Heart left ventricle (tissue), 16 donors: Measurements from ENCODE around the gene DAAM2. TPM values are rescaled to one million over a fixed set of nuclear protein-coding genes. Genes with fewer than 3 reads are reported as not detected.
A peak's percentile ranks its signal among the peaks of the same experiment; 100 is the strongest.

Experiments
- ATAC-seq, 4 donors: fragments of 200-7000 bp; cut with Tn5 transposase; one replicate each; pipeline ENCODE4 v1.9.1; 2020 to 2022; ENCODE audit warnings: moderate library complexity in 4 of 4, mild to moderate bottlenecking in 3 of 4, moderate number of reproducible peaks in 1 of 4
- DNase-seq, 5 donors: peaks; one replicate each; pipeline ENCODE4 v3.0.0-alpha.2; 2020
- H3K27ac ChIP-seq, 12 donors: fragments of 200-600 bp; sonication (generic) in 4 of 12; one replicate each; pipeline versions ENCODE4 v1.5.0 to v1.8.0; 2016 to 2022; ENCODE audit warnings: mild to moderate bottlenecking in 2 of 12
- H3K27me3 ChIP-seq, 9 donors: fragments of 200-600 bp; sonication (generic) in 2 of 9; one replicate each; pipeline versions ENCODE4 v1.5.1 to v1.8.0; 2016 to 2022; ENCODE audit warnings: mild to moderate bottlenecking in 3 of 9
- H3K36me3 ChIP-seq, 9 donors: fragments of 200-600 bp; sonication (generic) in 2 of 9; one replicate each; pipeline versions ENCODE4 v1.5.0 to v1.8.0; 2018 to 2022; ENCODE audit warnings: mild to moderate bottlenecking in 2 of 9
- H3K4me1 ChIP-seq, 12 donors: fragments of 200-600 bp; sonication (generic) in 4 of 12; one replicate each; pipeline versions ENCODE4 v1.5.0 to v1.8.0; 2016 to 2022; ENCODE audit warnings: mild to moderate bottlenecking in 3 of 12
- H3K4me3 ChIP-seq, 12 donors: fragments of 200-600 bp; sonication (generic) in 4 of 12; one replicate each; pipeline versions ENCODE4 v1.5.0 to v1.8.0; 2017 to 2022; ENCODE audit warnings: mild to moderate bottlenecking in 9 of 12, moderate library complexity in 4 of 12
- H3K9me3 ChIP-seq, 12 donors: fragments of 200-600 bp; sonication (generic) in 4 of 12; one replicate each; pipeline versions ENCODE4 v1.5.0 to v1.8.0; 2016 to 2022; ENCODE audit warnings: mild to moderate bottlenecking in 1 of 12
- CTCF ChIP-seq, 12 donors: fragments of 200-600 bp; sonication (generic) in 4 of 12; IDR thresholded peaks; one replicate each; pipeline versions ENCODE4 v1.5.0 to v1.8.0; 2018 to 2022; ENCODE audit warnings: antibody characterized with exemption in 12 of 12, mild to moderate bottlenecking in 5 of 12
- POLR2A ChIP-seq, 2 donors: fragments of 450-650 bp; IDR thresholded peaks; one replicate each; pipeline ENCODE4 v1.6.1; 2017; ENCODE audit warnings: antibody characterized with exemption in 2 of 2, mild to moderate bottlenecking in 2 of 2, moderate library complexity in 2 of 2
- WGBS, 4 donors: extraction: QIAGEN DNeasy Blood & Tissue Kit in 2 of 4; methylation state at CpG; one replicate each; pipeline versions ENCODE4 v1.1.5 to v1.1.7; 2013 to 2018; 5-methylcytosine and 5-hydroxymethylcytosine counted together
- intact Hi-C, 10 donors: fragments of 100-400 bp; cut with DNase I; formaldehyde crosslinking; loops; one replicate each; pipeline versions ENCODE4 v1.11.1 to v1.14.2; 2022
- polyA plus RNA-seq, 2 donors: library from polyadenylated mRNA; stranded (reverse); fragments of 200-250 nt; gene quantifications; one replicate each; pipeline ENCODE4 v1.2.3, GENCODE V29; 2013
- total RNA-seq, 9 donors: library from RNA; depleted of rRNA in 2 of 9; stranded (reverse); fragments of >200 nt in 2 of 9; fragmentation: NEBNext Ultra II Directional in 3 of 9; extraction: Animal tissue kit (Norgen Biotek cat#: 25700) in 3 of 9; gene quantifications; one replicate each; pipeline versions ENCODE4 v1.1.0 to v1.2.4, GENCODE V29; 2016 to 2023
- donor health status: ischemic (EF 13 %, LVEDD 7.1; RV severe dilation, severe dysfunction).
- donor health status: healthy with polysubstance abuse.
- donor health status: DM: no; HTN: yes; CAD: no.
- donor health status: DM: no; HTN: no; CAD: no.
- donor health status: ischemic (EF 25% LVEDD 6.9; RV normal size, moderate dysfunction).
- donor health status: ischemic (EF 25% LVEDD 5.7; RV mildly dilated, moderate dysfunction).
- donor health status: healthy.
- donor health status: DM: yes; HTN: yes; CAD: no.
- donor health status: ischemic (EF 35%, LVEDD 5.7; RV mildly dilated, moderate dysfunction).
- donor health status: nonischemic (EF 11% LVEDD 7.7; RV severe dilation, severe dysfunction).
- donor health status: DM: yes; HTN: yes; CAD: no.
- donor health status: PGD.
- donor health status: ischemic (EF 29% LVEDD 5.4; RV normal size, mild dysfunction).
- donor health status: nonischemic (EF 23%, LVEDD 6.1; RV moderate dilation, normal function).

DAAM2 gene
- total and polyA plus RNA-seq, 11 donors, result 6.4 to 20.9 (median 13.6) TPM

GRCh38 chr6:39821742-39822532, 29.8 kb downstream of the DAAM2 start:
- WGBS, 4 donors, result 47 to 64% (median 60%) methylated on average over 7 of the region's 7 CpGs
- Histone ChIP-seq H3K27me3 (no peaks in the 10 kb centered on the region), H3K9me3 (no peaks in the 10 kb centered on the region), H3K4me1 (peaks cover 0 to 70% (median 30%) of the 10 kb centered on the region in 12 donors), H3K4me3 (peak overlapping the region in 10 of 12 donors; percentile 0 to 46 (median 41)), H3K27ac (peak overlapping the region; percentile 47 to 83 (median 76)), H3K36me3 (no peaks in the 10 kb centered on the region)
- TF ChIP-seq CTCF (IDR thresholded peaks at IDR 0.05) (no peak), POLR2A (IDR thresholded peaks at IDR 0.05) (no peak)
- DNase-seq, result peak in 4 of 5 donors; percentile 60 to 74 (median 63)
- peak; percentile 5 to 64 (median 60) for ATAC-seq
- intact Hi-C loops, result loop anchor here in 1 of 10 donors (5.0 kb wide), 1 partner anchor 40 kb away; no protein-coding TSS in a partner anchor

GRCh38 chr6:39822846-39823815, 31.0 kb downstream of the DAAM2 start:
- peak overlapping the region in 8 of 12 donors; percentile 5 to 46 (median 43) for H3K4me3 ChIP-seq
- H3K9me3 ChIP-seq, result no peaks in the 10 kb centered on the region
- peak overlapping the region; percentile 56 to 83 (median 76) for H3K27ac ChIP-seq
- ATAC-seq (peak; percentile 79 to 86 (median 82)), DNase-seq (peak in 4 of 5 donors; percentile 46 to 83 (median 61))
- WGBS, 4 donors, result 48 to 65% (median 61%) methylated on average over 6 to 8 of the region's 8 CpGs
- H3K36me3 ChIP-seq, result no peaks in the 10 kb centered on the region
- peaks cover 0 to 69% (median 30%) of the 10 kb centered on the region in 12 donors for H3K4me1 ChIP-seq
- no peaks in the 10 kb centered on the region for H3K27me3 ChIP-seq
- no peak for TF ChIP-seq POLR2A (IDR thresholded peaks at IDR 0.05)
- TF ChIP-seq CTCF (IDR thresholded peaks at IDR 0.05), result no peak
- intact Hi-C loops, result loop anchor here in 1 of 10 donors (5.0 kb wide), 1 partner anchor 39 kb away; no protein-coding TSS in a partner anchor

GRCh38 chr6:39824030-39824926, 32.1 kb downstream of the DAAM2 start:
- 53 to 71% (median 64%) methylated on average over 9 of the region's 9 CpGs for WGBS, 4 donors
- Histone ChIP-seq H3K4me1 (peaks cover 0 to 60% (median 30%) of the 10 kb centered on the region in 12 donors), H3K9me3 (no peaks in the 10 kb centered on the region), H3K27me3 (no peaks in the 10 kb centered on the region), H3K4me3 (no peak overlapping the region), H3K27ac (peak overlapping the region in 11 of 12 donors; percentile 19 to 82 (median 70)), H3K36me3 (no peaks in the 10 kb centered on the region)
- ATAC-seq (no peak), DNase-seq (peak in 1 of 5 donors; percentile 36)
- TF ChIP-seq POLR2A (IDR thresholded peaks at IDR 0.05) (no peak), CTCF (IDR thresholded peaks at IDR 0.05) (no peak)
- intact Hi-C loops, result loop anchor here in 1 of 10 donors (5.0 kb wide), 1 partner anchor 38 kb away; no protein-coding TSS in a partner anchor
